Measurements from ENCODE around the gene ITGAV. TPM values are rescaled to one million over a fixed set of nuclear protein-coding genes. Genes with fewer than 3 reads are reported as not detected.

ITGAV gene
- total RNA-seq, 1 donor = 174 TPM

GRCh38 chr2:186617771-186618170, 27.9 kb downstream of the ITGAV start:
- no peak overlapping the region for H3K4me3 ChIP-seq (ENCODE audit: low read depth, low read length)
- DNase-seq (ENCODE audit: low read depth) = no peak
- TF ChIP-seq CTCF (IDR thresholded peaks at IDR 0.05; ENCODE audit: insufficient read depth, low read length) = no peak

- no peak overlapping the region for H3K4me3 ChIP-seq (ENCODE audit: low read depth, low read length)
- TF ChIP-seq CTCF (IDR thresholded peaks at IDR 0.05; ENCODE audit: insufficient read depth, low read length) = no peak
- no peak for DNase-seq (ENCODE audit: low read depth)
Observed at GRCh38 chr2:186618696-186619095, 28.8 kb downstream of the ITGAV start.

- no peak for TF ChIP-seq CTCF (IDR thresholded peaks at IDR 0.05; ENCODE audit: insufficient read depth, low read length)
- H3K4me3 ChIP-seq (ENCODE audit: low read depth, low read length) = no peak overlapping the region
- no peak for DNase-seq (ENCODE audit: low read depth)
Observed at GRCh38 chr2:186623084-186623483, 33.2 kb downstream of the ITGAV start.

- H3K4me3 ChIP-seq (ENCODE audit: low read depth, low read length) = no peak overlapping the region
- DNase-seq (ENCODE audit: low read depth) = no peak
- TF ChIP-seq CTCF (IDR thresholded peaks at IDR 0.05; ENCODE audit: insufficient read depth, low read length) = no peak
Observed at GRCh38 chr2:186624276-186624675, 34.4 kb downstream of the ITGAV start.

- no peak for TF ChIP-seq CTCF (IDR thresholded peaks at IDR 0.05; ENCODE audit: insufficient read depth, low read length)
- no peak overlapping the region for H3K4me3 ChIP-seq (ENCODE audit: low read depth, low read length)
- no peak for DNase-seq (ENCODE audit: low read depth)
Observed at GRCh38 chr2:186629250-186629996, 39.6 kb downstream of the ITGAV start.

- no peak for TF ChIP-seq CTCF (IDR thresholded peaks at IDR 0.05; ENCODE audit: insufficient read depth, low read length)
- no peak for DNase-seq (ENCODE audit: low read depth)
- H3K4me3 ChIP-seq (ENCODE audit: low read depth, low read length) = no peak overlapping the region
Observed at GRCh38 chr2:186632417-186632816, 42.6 kb downstream of the ITGAV start.

GRCh38 chr2:186634701-186635100, 44.8 kb downstream of the ITGAV start:
- TF ChIP-seq CTCF (IDR thresholded peaks at IDR 0.05; ENCODE audit: insufficient read depth, low read length) = no peak
- H3K4me3 ChIP-seq (ENCODE audit: low read depth, low read length) = no peak overlapping the region
- no peak for DNase-seq (ENCODE audit: low read depth)
